HG03066 (cell line): ENCODE data around the gene GPR55.
"Not testable (repeated sequence)": the region's sequence is repeated elsewhere in the genome, so short reads cannot be mapped to it uniquely, and the experiment has no call there.

Experiments used
- ATAC-seq: cut with Tn5 transposase; IDR thresholded peaks from one replicate; pipeline ENCODE4 v1.9.1; 2021; ENCODE audit warnings: low read depth; ENCODE audit not compliant: unreplicated experiment

Gene GPR55

GRCh38 chr2:230924470-230925341 is at the start of gene GPR55:
GPR55 (minus strand) TSS chr2:230925242; CDS start chr2:230910962, 14,280 bp downstream.
- ATAC-seq: peak; percentile 42

- ATAC-seq: peak; percentile 82
These were observed 49.3 kb upstream of the GPR55 start for GRCh38 chr2:230974096-230974913.

- ATAC-seq: no peak
These were observed 47.0 kb upstream of the GPR55 start for GRCh38 chr2:230972046-230972445.

- no peak for ATAC-seq
These were observed 44.6 kb upstream of the GPR55 start for GRCh38 chr2:230969659-230970015.

GRCh38 chr2:230968921-230969658 is 44.0 kb upstream of the GPR55 start:
- no peak for ATAC-seq

GRCh38 chr2:230968314-230968713 is 43.3 kb upstream of the GPR55 start:
- not testable (repeated sequence) for ATAC-seq

GRCh38 chr2:230967113-230967512 is 42.1 kb upstream of the GPR55 start:
- no peak for ATAC-seq

GRCh38 chr2:230964136-230964730 is 39.2 kb upstream of the GPR55 start:
- no peak for ATAC-seq

- no peak for ATAC-seq
These were observed 36.0 kb upstream of the GPR55 start for GRCh38 chr2:230961091-230961491.

- ATAC-seq: no peak
These were observed 35.0 kb upstream of the GPR55 start for GRCh38 chr2:230960026-230960425.

GRCh38 chr2:230958820-230959756 is 34.0 kb upstream of the GPR55 start:
- no peak for ATAC-seq

- ATAC-seq: no peak
These were observed 32.8 kb upstream of the GPR55 start for GRCh38 chr2:230957756-230958391.

- ATAC-seq: peak; percentile 84
These were observed 32.0 kb upstream of the GPR55 start for GRCh38 chr2:230956827-230957755.

- ATAC-seq: no peak
These were observed 30.2 kb upstream of the GPR55 start for GRCh38 chr2:230955163-230955737.

- no peak for ATAC-seq
These were observed 29.7 kb upstream of the GPR55 start for GRCh38 chr2:230954746-230955145.

- no peak for ATAC-seq
These were observed 28.8 kb upstream of the GPR55 start for GRCh38 chr2:230953845-230954244.

GRCh38 chr2:230952226-230952956 is 27.3 kb upstream of the GPR55 start:
- no peak for ATAC-seq
